ENCODE measurements around the gene RAB34.

RAB34 gene

DNA sequence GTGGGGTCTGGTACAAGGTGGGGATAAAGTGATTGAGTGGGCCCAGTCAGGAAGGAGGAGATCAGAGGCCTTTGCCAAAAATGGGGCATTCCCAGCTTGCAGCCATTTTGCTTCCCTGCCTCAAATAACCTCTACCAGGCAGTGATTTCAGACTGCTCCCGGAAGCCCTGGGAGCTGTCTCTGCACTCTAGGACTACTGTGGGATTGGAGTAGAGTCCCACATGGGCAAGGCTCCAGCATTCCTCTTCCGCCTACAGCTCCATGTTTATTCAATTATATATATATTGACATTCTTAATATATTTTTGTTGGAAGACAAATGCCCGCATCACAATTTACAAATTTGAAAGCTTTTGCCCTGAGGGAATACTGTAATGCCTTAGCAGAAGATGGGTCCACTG lies 42.2 kb downstream of the RAB34 start:
- DNase-seq = no peak

- no peak for DNase-seq
These were observed 47.8 kb downstream of the RAB34 start for GRCh38 chr17:28669918-28670317.

DNA sequence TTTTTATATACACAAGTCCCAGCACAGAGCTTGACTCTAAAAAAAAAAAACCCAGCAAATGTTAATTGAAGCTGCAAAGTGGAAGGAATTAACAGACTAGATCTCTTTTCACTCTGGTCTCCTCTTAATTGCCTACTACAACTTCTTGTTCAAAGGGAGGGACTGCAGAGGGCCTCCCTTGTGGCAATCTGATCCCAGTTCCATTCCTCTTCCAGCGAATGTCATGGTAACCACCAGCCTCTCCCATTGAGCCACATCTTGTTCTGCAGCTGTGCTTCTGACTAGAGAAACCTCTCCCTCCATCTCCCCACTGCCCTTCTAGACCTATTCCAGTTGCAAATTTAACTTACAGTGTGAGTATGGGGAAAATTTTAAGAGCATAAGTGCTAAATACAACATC lies 49.8 kb downstream of the RAB34 start:
- no peak for DNase-seq

GRCh38 chr17:28665994-28666393 lies 51.7 kb downstream of the RAB34 start:
- DNase-seq = no peak

All from NCI-H1105 treated with DMSO at 0.1 percent for 48 hours (cell line).